ENCODE data around the gene YWHAB.

YWHAB gene

GRCh38 chr20:44921447-44921846 is 35.9 kb downstream of the YWHAB start:
- DNase-seq (ENCODE audit: low read depth): no peak
- TF ChIP-seq, protein P1, sequence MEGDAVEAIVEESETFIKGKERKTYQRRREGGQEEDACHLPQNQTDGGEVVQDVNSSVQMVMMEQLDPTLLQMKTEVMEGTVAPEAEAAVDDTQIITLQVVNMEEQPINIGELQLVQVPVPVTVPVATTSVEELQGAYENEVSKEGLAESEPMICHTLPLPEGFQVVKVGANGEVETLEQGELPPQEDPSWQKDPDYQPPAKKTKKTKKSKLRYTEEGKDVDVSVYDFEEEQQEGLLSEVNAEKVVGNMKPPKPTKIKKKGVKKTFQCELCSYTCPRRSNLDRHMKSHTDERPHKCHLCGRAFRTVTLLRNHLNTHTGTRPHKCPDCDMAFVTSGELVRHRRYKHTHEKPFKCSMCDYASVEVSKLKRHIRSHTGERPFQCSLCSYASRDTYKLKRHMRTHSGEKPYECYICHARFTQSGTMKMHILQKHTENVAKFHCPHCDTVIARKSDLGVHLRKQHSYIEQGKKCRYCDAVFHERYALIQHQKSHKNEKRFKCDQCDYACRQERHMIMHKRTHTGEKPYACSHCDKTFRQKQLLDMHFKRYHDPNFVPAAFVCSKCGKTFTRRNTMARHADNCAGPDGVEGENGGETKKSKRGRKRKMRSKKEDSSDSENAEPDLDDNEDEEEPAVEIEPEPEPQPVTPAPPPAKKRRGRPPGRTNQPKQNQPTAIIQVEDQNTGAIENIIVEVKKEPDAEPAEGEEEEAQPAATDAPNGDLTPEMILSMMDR (conservative IDR thresholded peaks at IDR 0.05; ENCODE audit: control insufficient read depth, insufficient read depth, low read depth, low read length): no peak
- H3K4me3 ChIP-seq (ENCODE audit: control insufficient read depth, low read depth, low read length): no peak overlapping the region

DNA sequence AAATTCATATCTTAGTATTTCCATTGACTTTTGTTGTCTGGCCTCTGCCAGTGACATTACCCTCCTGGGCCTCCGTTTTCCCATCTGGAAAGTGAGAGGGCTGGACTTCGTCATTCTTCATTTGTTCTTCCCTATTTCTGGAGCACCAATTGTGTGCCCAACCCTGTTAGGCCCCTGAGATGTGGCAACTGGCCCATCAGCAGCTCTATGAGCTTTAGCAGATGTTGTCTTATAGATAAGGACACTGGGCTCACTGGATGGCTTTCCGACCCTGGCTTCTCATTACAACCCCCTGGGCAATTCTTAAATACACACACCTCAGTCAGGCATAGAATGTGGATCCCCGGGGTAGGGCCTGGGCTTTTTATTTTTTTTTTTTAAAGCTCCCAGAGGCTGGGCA is 39.0 kb downstream of the YWHAB start:
- no peak for DNase-seq (ENCODE audit: low read depth)
- TF ChIP-seq, protein P1 (conservative IDR thresholded peaks at IDR 0.05; ENCODE audit: control insufficient read depth, insufficient read depth, low read depth, low read length): no peak
- H3K4me3 ChIP-seq (ENCODE audit: control insufficient read depth, low read depth, low read length): no peak overlapping the region

DNA sequence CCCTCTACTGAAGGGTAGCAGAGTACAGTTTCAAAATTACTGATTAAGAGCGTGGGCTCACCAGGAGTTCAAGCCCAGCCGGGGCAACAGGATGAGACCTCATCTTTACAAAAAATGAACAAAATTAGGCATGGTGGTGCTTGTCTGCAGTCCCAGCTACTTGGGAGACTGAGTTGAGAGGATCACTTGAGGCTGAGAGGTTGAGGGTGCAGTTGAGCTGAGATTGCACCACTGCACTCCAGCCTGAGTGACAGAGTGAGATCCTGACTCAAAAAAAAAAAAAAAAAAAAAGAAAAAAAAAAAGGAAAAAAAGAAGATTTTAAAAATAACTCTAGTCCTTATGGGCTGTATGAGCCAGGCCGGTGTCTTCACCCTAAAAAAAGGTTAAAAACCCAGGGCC is 43.1 kb downstream of the YWHAB start:
- H3K4me3 ChIP-seq (ENCODE audit: control insufficient read depth, low read depth, low read length): no peak overlapping the region
- no peak for DNase-seq (ENCODE audit: low read depth)
- TF ChIP-seq, protein P1 (conservative IDR thresholded peaks at IDR 0.05; ENCODE audit: control insufficient read depth, insufficient read depth, low read depth, low read length): no peak

- DNase-seq (ENCODE audit: low read depth): no peak
- H3K4me3 ChIP-seq (ENCODE audit: control insufficient read depth, low read depth, low read length): no peak overlapping the region
- TF ChIP-seq, protein P1 (conservative IDR thresholded peaks at IDR 0.05; ENCODE audit: control insufficient read depth, insufficient read depth, low read depth, low read length): no peak
Measured at GRCh38 chr20:44930517-44931168, 45.1 kb downstream of the YWHAB start.

DNA sequence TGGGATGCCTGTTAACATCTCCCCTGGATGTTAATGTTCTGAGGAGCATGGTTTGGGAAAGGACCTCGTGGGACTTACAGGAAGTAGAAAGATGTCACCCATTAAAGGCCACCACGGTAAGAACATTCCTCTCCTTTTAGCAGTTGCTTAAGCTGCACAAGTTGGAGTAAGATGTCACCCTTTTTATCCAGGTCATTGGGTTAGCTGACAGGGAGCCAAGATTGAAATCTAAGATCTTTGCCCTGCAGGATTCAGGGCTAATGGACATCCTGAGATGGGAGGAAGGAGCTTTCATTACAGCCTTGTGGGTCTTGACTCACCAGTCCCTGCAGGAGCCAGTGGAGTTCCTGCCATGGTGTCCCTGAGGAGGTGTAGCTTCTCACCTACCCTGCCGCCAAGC is 46.4 kb downstream of the YWHAB start:
- DNase-seq (ENCODE audit: low read depth): no peak
- TF ChIP-seq, protein P1 (conservative IDR thresholded peaks at IDR 0.05; ENCODE audit: control insufficient read depth, insufficient read depth, low read depth, low read length): no peak
- no peak overlapping the region for H3K4me3 ChIP-seq (ENCODE audit: control insufficient read depth, low read depth, low read length)

DNA sequence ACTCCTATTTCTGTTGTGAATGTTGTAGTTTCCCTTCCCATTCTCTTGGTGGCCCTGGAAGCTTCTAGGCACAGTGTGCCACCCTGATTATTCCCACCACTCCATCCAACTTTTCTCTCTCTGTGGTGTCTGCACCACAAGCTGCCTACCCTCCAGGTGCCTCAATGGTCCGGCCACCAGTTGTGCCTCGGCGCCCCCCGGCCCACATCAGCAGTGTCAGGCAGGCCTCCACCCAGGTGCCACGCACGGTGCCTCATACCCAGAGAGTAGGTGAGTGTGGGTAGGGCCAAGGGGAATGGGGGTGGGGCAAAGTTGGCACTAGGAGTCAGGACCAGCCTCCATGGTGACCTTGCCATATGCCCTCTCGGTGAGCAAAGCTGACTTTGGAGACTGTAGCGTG is 47.4 kb downstream of the YWHAB start:
- TF ChIP-seq, protein P1 (conservative IDR thresholded peaks at IDR 0.05; ENCODE audit: control insufficient read depth, insufficient read depth, low read depth, low read length): no peak
- DNase-seq (ENCODE audit: low read depth): no peak
- no peak overlapping the region for H3K4me3 ChIP-seq (ENCODE audit: control insufficient read depth, low read depth, low read length)

GRCh38 chr20:44936510-44936909 is 51.0 kb downstream of the YWHAB start:
- no peak overlapping the region for H3K4me3 ChIP-seq (ENCODE audit: control insufficient read depth, low read depth, low read length)
- TF ChIP-seq, protein P1 (conservative IDR thresholded peaks at IDR 0.05; ENCODE audit: control insufficient read depth, insufficient read depth, low read depth, low read length): no peak
- DNase-seq (ENCODE audit: low read depth): no peak
